ENCODE results near the gene CDH6.

Gene CDH6

DNA sequence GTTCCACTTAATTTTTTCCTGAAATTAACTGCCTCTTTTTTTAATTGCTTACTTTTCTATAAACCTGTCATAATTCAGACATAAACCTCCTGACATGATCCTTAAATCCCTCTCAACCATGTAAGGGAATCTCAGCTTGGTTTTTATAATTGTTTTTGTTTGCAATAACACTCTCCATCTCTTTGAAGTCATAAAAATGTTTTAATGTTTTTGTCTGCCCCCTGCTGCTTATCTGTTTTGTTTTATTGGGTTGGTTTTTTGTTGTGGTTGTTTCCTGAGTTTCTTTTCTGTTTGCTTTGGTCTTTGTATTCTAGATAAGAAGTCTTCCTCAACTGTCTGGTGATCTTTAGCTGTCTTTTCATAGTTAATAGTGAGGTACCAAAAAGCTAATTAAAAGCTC is 142.0 kb downstream of the CDH6 start:
- no peak for TF ChIP-seq POLR2A (IDR thresholded peaks at IDR 0.05; ENCODE audit: extremely low read depth, insufficient read length)
- TF ChIP-seq, protein P1, sequence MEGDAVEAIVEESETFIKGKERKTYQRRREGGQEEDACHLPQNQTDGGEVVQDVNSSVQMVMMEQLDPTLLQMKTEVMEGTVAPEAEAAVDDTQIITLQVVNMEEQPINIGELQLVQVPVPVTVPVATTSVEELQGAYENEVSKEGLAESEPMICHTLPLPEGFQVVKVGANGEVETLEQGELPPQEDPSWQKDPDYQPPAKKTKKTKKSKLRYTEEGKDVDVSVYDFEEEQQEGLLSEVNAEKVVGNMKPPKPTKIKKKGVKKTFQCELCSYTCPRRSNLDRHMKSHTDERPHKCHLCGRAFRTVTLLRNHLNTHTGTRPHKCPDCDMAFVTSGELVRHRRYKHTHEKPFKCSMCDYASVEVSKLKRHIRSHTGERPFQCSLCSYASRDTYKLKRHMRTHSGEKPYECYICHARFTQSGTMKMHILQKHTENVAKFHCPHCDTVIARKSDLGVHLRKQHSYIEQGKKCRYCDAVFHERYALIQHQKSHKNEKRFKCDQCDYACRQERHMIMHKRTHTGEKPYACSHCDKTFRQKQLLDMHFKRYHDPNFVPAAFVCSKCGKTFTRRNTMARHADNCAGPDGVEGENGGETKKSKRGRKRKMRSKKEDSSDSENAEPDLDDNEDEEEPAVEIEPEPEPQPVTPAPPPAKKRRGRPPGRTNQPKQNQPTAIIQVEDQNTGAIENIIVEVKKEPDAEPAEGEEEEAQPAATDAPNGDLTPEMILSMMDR (IDR thresholded peaks at IDR 0.05; ENCODE audit: low read depth, low read length) = no peak
- no peak for TF ChIP-seq MYC (IDR thresholded peaks at IDR 0.05; ENCODE audit: low read depth, low read length)
- TF ChIP-seq, protein P2, sequence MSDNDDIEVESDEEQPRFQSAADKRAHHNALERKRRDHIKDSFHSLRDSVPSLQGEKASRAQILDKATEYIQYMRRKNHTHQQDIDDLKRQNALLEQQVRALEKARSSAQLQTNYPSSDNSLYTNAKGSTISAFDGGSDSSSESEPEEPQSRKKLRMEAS (IDR thresholded peaks at IDR 0.05; ENCODE audit: low read depth, low read length) = no peak
- no peak for DNase-seq (ENCODE audit: low read depth)
- no peak overlapping the region for H3K4me3 ChIP-seq (ENCODE audit: low read depth, low read length)

DNA sequence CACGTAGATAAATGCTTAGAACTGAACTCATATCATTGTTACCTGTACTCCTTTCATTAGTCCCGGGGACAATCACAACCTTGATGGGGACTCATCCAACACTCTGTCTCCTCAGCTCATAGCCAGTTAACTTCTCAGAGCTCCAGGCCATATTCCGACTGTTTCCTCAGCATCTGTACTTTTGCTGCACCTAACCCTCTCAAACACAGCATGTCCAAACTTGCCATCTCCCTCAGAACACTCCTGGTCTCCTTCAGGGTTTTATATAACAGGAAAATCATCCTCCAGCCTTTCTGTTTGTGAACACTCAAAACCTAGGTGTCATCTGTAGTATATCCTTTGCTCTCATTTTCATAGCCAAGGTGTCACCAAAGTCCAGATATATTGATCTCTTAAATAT is 150.5 kb downstream of the CDH6 start:
- DNase-seq (ENCODE audit: low read depth) = no peak
- TF ChIP-seq, protein P1 (IDR thresholded peaks at IDR 0.05; ENCODE audit: low read depth, low read length) = no peak
- no peak for TF ChIP-seq MYC (IDR thresholded peaks at IDR 0.05; ENCODE audit: low read depth, low read length)
- TF ChIP-seq, protein P2 (IDR thresholded peaks at IDR 0.05; ENCODE audit: low read depth, low read length) = no peak
- TF ChIP-seq POLR2A (IDR thresholded peaks at IDR 0.05; ENCODE audit: extremely low read depth, insufficient read length) = no peak
- no peak overlapping the region for H3K4me3 ChIP-seq (ENCODE audit: low read depth, low read length)

DNA sequence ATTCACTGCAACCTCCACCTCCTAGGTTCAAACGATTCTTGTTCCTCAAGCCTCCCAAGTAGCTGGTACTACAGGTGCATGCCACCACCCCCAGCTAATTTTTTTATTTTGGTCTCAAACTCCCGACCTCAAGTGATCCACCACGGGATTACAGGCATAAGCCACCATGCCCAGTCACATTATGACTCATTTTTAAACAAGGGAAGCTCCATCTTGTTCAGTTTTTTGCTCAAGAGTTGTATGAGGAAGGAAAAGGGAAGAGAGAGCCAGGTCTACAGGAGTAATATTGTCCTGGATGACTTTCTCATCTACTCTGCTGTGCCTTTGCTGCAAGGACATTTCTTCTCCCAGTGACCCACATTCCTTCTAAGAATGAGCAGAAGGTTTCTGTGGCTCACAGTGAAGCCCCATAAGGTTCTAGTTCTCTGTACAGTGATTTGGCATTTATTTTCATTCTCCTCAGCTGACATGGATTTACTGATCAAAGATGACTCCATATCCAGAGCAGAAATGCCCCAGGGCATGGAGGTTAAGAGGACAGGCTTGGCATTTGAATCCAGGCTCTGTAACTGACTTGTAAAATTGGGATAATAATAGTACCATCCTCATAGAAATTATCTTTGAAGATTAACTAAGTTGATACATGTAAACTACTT is 153.5 kb downstream of the CDH6 start:
- TF ChIP-seq, protein P1 (IDR thresholded peaks at IDR 0.05; ENCODE audit: low read depth, low read length) = no peak
- no peak for TF ChIP-seq POLR2A (IDR thresholded peaks at IDR 0.05; ENCODE audit: extremely low read depth, insufficient read length)
- TF ChIP-seq, protein P2 (IDR thresholded peaks at IDR 0.05; ENCODE audit: low read depth, low read length) = no peak
- no peak for TF ChIP-seq MYC (IDR thresholded peaks at IDR 0.05; ENCODE audit: low read depth, low read length)
- peak; percentile 52 for DNase-seq (ENCODE audit: low read depth)
- H3K4me3 ChIP-seq (ENCODE audit: low read depth, low read length) = no peak overlapping the region

DNA sequence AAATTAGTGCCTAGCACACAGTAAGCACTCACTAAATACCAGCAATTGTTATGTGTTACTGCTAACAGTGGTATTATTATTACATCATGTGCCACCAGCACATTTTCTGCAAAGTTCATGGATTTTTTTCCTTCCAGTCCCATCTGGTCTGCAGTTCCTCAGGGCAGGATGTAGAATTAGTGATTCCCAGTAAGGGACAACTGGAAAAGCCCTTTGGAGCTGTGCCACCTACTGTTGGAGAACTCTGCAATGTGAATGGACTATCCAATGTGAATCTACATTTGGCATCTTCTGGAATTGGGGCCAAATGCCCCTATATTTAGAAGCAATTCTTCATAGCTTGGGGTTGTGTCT is 154.0 kb downstream of the CDH6 start:
- H3K4me3 ChIP-seq (ENCODE audit: low read depth, low read length) = no peak overlapping the region
- TF ChIP-seq MYC (IDR thresholded peaks at IDR 0.05; ENCODE audit: low read depth, low read length) (no peak), POLR2A (IDR thresholded peaks at IDR 0.05; ENCODE audit: extremely low read depth, insufficient read length) (no peak)
- TF ChIP-seq, protein P2 (IDR thresholded peaks at IDR 0.05; ENCODE audit: low read depth, low read length) = no peak
- TF ChIP-seq, protein P1 (IDR thresholded peaks at IDR 0.05; ENCODE audit: low read depth, low read length) = no peak
- DNase-seq (ENCODE audit: low read depth) = no peak

DNA sequence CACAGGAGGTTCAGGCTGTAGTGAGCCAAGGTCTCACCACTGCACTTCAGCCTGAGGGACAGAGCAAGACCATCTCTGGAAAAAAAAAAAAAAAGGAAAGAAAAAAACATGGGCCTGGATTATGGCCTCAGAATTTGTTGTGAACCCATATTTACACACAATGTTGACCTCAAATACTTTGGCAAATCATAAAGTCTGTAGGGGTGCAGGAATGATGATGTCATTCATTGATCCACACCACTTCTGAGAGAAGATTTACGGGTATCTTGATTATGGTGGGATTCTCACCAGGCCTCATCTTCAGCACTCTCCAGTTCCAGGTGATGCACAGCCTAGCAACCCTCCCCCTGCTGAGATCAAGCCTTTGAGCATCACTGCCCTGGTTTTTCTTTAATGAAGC is 156.9 kb downstream of the CDH6 start:
- no peak overlapping the region for H3K4me3 ChIP-seq (ENCODE audit: low read depth, low read length)
- no peak for DNase-seq (ENCODE audit: low read depth)
- TF ChIP-seq POLR2A (IDR thresholded peaks at IDR 0.05; ENCODE audit: extremely low read depth, insufficient read length) (no peak), MYC (IDR thresholded peaks at IDR 0.05; ENCODE audit: low read depth, low read length) (no peak)
- TF ChIP-seq, protein P1 (IDR thresholded peaks at IDR 0.05; ENCODE audit: low read depth, low read length) = no peak
- TF ChIP-seq, protein P2 (IDR thresholded peaks at IDR 0.05; ENCODE audit: low read depth, low read length) = no peak

Measured in NB4 (cell line).